K562 (cell line): ENCODE results near the gene DISC1. TPM values are rescaled to one million over a fixed set of nuclear protein-coding genes. Genes with fewer than 3 reads are reported as not detected.

Experiments used
- ATAC-seq: fragments of 200-7000 bp; cut with Tn5 transposase; 3 replicates; pipeline ENCODE4 v1.9.1; 2020; ENCODE audit warnings: moderate library complexity
- BruUV-seq: library from RNA; stranded (reverse); fragments of 400-500 nt; replicated peaks from 2 replicates; lab custom pipeline; 2021; lab: Mats Ljungman, UMichigan
- CTCF ChIA-PET: fragments of 300-600 bp; formaldehyde crosslinking; extraction: SDS; loops from one replicate; lab custom pipeline; 2021; ENCODE audit warnings: low intra/inter-chr PET ratio; lab: Yijun Ruan, JAX
- POLR2A ChIA-PET: fragments of 300-600, 350-650 bp; sonication (Branson Sonifier 250); formaldehyde crosslinking; extraction: SDS; loops from one replicate; lab custom pipeline; 2021; ENCODE audit warnings: antibody characterized with exemption, inconsistent platforms; lab: Yijun Ruan, JAX
- DNase-seq, 4 experiments: peaks; one replicate each; pipeline versions ENCODE4 v3.0.0 to v3.0.0-alpha.2; 2011 to 2018; ENCODE audit warnings: low spot score in 3 of 4, mixed read lengths in 3 of 4; ENCODE audit errors: extremely low read depth in 1 of 4
- FAIRE-seq: peaks from 2 replicates; lab custom pipeline; 2011; peaks lifted over from hg19 to GRCh38; lab: Jason Lieb, UNC
- H2AFZ ChIP-seq: 2 replicates; pipeline ENCODE4 v1.6.0; 2011; ENCODE audit warnings: low read depth, low read length, control low read depth, inconsistent platforms
- H3K27ac ChIP-seq: fragments of 200-600 bp; 3 replicates; pipeline ENCODE4 v1.8.0; 2011; ENCODE audit warnings: low read depth, mild to moderate bottlenecking, control low read depth, inconsistent platforms, low read length, moderate library complexity, mixed read lengths; ENCODE audit errors: extremely low read depth
- H3K27me3 ChIP-seq, 2 experiments: fragments of 300-600 bp in 1 of 2; 2 replicates in 1 of 2; 3 replicates in 1 of 2; pipeline versions ENCODE4 v1.6.0 to v1.8.0; 2011; ENCODE audit warnings: inconsistent platforms in 2 of 2, low read length in 2 of 2, mild to moderate bottlenecking in 1 of 2, mixed read lengths in 1 of 2, moderate library complexity in 1 of 2; ENCODE audit not compliant: control insufficient read depth in 2 of 2, insufficient read depth in 2 of 2
- H3K36me3 ChIP-seq: fragments of 300-600 bp; 3 replicates; pipeline ENCODE4 v1.8.0; 2011; ENCODE audit warnings: mild to moderate bottlenecking, low read length, inconsistent platforms; ENCODE audit not compliant: control insufficient read depth, insufficient read depth
- H3K4me1 ChIP-seq, 2 experiments: fragments of 200-600 bp in 1 of 2; replicated peaks in 1 of 2; 2 replicates in 1 of 2; 3 replicates in 1 of 2; pipeline versions ENCODE4 v1.5.1 to v1.8.0; 2011; ENCODE audit warnings: inconsistent platforms in 2 of 2, low read length in 2 of 2, mild to moderate bottlenecking in 1 of 2, mixed read lengths in 1 of 2, moderate library complexity in 1 of 2; ENCODE audit not compliant: control insufficient read depth in 2 of 2, insufficient read depth in 2 of 2
- H3K4me2 ChIP-seq: 2 replicates; pipeline ENCODE4 v1.6.1; 2011; ENCODE audit warnings: low read length, control low read depth, inconsistent platforms, mixed read lengths; ENCODE audit not compliant: insufficient read depth
- H3K4me3 ChIP-seq: fragments of 200-600 bp; sonication (generic), shearing (Covaris generic); 2 replicates; pipeline ENCODE4 v1.5.1; 2016; ENCODE audit warnings: control low read depth, inconsistent platforms
- H3K79me2 ChIP-seq: fragments of 200-600 bp; 3 replicates; pipeline ENCODE4 v1.8.0; 2011; ENCODE audit warnings: low read length, inconsistent platforms; ENCODE audit not compliant: control insufficient read depth, insufficient read depth
- H3K9ac ChIP-seq, 2 experiments: 2 replicates each; pipeline versions ENCODE4 v1.6.0 to v1.6.1; 2011; ENCODE audit warnings: low read depth in 2 of 2, low read length in 2 of 2, control low read depth in 1 of 2, inconsistent platforms in 1 of 2, mild to moderate bottlenecking in 1 of 2, mixed read lengths in 1 of 2; ENCODE audit not compliant: insufficient read depth in 1 of 2
- H3K9me1 ChIP-seq: one replicate; pipeline ENCODE4 v1.6.0; 2011; ENCODE audit warnings: inconsistent platforms, mild to moderate bottlenecking, low read length, moderate library complexity; ENCODE audit not compliant: control insufficient read depth, insufficient read depth
- H3K9me3 ChIP-seq: replicated peaks from 2 replicates; pipeline ENCODE4 v1.5.1; 2011; ENCODE audit warnings: low read depth, low read length, inconsistent platforms; ENCODE audit not compliant: control insufficient read depth, insufficient read depth
- H4K20me1 ChIP-seq: replicated peaks from 2 replicates; pipeline ENCODE4 v1.6.1; 2011; ENCODE audit warnings: low read length, inconsistent platforms, mixed read lengths; ENCODE audit not compliant: control insufficient read depth, insufficient read depth
- FOSL1 ChIP-seq: fragments of 200-800 bp; sonication (Bioruptor generic); conservative IDR thresholded peaks from 2 replicates; pipeline ENCODE4 v1.6.1; 2016; ENCODE audit warnings: missing genetic modification characterization, missing compliant biosample characterization
- KAT7 ChIP-seq: sonication (generic); formaldehyde crosslinking; IDR thresholded peaks from 2 replicates; pipeline ENCODE4 v1.8.0; 2022; ENCODE audit warnings: missing genetic modification reagents, mild to moderate bottlenecking, borderline replicate concordance
- KAT8 ChIP-seq: fragments of 450-650 bp; IDR thresholded peaks from 2 replicates; pipeline ENCODE4 v1.6.1; 2016; ENCODE audit warnings: low read depth, mild to moderate bottlenecking
- KLF6 ChIP-seq: fragments of 250-450 bp; sonication (Bioruptor Pico); IDR thresholded peaks from 2 replicates; pipeline ENCODE4 v1.4.0; 2020; ENCODE audit warnings: mild to moderate bottlenecking, moderate library complexity, borderline replicate concordance
- SMARCB1 ChIP-seq: IDR thresholded peaks from 2 replicates; pipeline ENCODE4 v1.6.1; 2011; ENCODE audit warnings: improper control_type of control experiment, low read depth; ENCODE audit not compliant: insufficient read length
- SMARCE1 ChIP-seq: fragments of 450-650 bp; IDR thresholded peaks from 2 replicates; pipeline ENCODE4 v1.7.1; 2016; ENCODE audit warnings: mild to moderate bottlenecking
- ZNF57 ChIP-seq: fragments of 450-650 bp; formaldehyde crosslinking; IDR thresholded peaks from 2 replicates; pipeline ENCODE4 v1.4.0; 2020; ENCODE audit warnings: mild to moderate bottlenecking, moderate library complexity
- ZNF785 ChIP-seq: fragments of 250-450 bp; sonication (Bioruptor Pico); IDR thresholded peaks from 2 replicates; pipeline ENCODE4 v1.4.0; 2020; ENCODE audit warnings: mild to moderate bottlenecking
- WGBS: fragments of 100-300 bp; shearing (Covaris generic); methylation state at CpG from one replicate; pipeline ENCODE4 v1.1.6; 2016; ENCODE audit warnings: low coverage, mixed read lengths; ENCODE audit not compliant: insufficient coverage; ENCODE audit errors: missing lambda C conversion rate; 5-methylcytosine and 5-hydroxymethylcytosine counted together
- in situ Hi-C: fragments of 300-500 bp; cut with MboI; formaldehyde crosslinking; loops from 4 replicates; pipeline ENCODE4 v1.15.0; 2018; ENCODE audit warnings: inconsistent platforms, mixed read lengths
- intact Hi-C: fragments of 100-400 bp; cut with micrococcal nuclease; formaldehyde crosslinking; loops from 2 replicates; pipeline ENCODE4 v1.14.2; 2022
- polyA plus RNA-seq, 8 experiments: library from polyadenylated mRNA; depleted of rRNA in 4 of 8; stranded (reverse) in 5 of 8; unstranded in 3 of 8; fragments of >200 nt; fragmentation: Nextera tagmentation in 2 of 8; fragmentation: Illumina TruSeq in 1 of 8; extraction: Ambion mirVana in 2 of 8; extraction: Trizol in 1 of 8; gene quantifications; 2 replicates each; pipeline versions ENCODE4 v1.2.1 to v1.2.3, GENCODE V29; 2011 to 2014; ENCODE audit warnings: inconsistent platforms in 1 of 8, missing spikeins in 1 of 8
- total RNA-seq, 7 experiments: library from RNA; depleted of rRNA in 6 of 7; stranded (reverse); fragments of >200 nt in 6 of 7; fragmentation: Illumina TruSeq in 2 of 7; extraction: Trizol in 2 of 7; gene quantifications; 2 replicates each; pipeline versions ENCODE4 v1.2.1 to v1.2.3, GENCODE V29; 2011 to 2021; ENCODE audit warnings: low replicate concordance in 1 of 7
- TF ChIP-seq, protein P1 (sequence below): fragments of 250-450 bp; sonication (Bioruptor Pico); IDR thresholded peaks from 2 replicates; pipeline ENCODE4 v1.9.0; 2021; ENCODE audit warnings: mild to moderate bottlenecking, inconsistent platforms

The DISC1 gene
- total and polyA plus RNA-seq, 9 of the 15 experiments (the other 6 are each of a cell fraction or from before 2014, with no cell fraction given), result 0.01 to 0.11 (median 0.08) TPM; not detected in 1

DNA sequence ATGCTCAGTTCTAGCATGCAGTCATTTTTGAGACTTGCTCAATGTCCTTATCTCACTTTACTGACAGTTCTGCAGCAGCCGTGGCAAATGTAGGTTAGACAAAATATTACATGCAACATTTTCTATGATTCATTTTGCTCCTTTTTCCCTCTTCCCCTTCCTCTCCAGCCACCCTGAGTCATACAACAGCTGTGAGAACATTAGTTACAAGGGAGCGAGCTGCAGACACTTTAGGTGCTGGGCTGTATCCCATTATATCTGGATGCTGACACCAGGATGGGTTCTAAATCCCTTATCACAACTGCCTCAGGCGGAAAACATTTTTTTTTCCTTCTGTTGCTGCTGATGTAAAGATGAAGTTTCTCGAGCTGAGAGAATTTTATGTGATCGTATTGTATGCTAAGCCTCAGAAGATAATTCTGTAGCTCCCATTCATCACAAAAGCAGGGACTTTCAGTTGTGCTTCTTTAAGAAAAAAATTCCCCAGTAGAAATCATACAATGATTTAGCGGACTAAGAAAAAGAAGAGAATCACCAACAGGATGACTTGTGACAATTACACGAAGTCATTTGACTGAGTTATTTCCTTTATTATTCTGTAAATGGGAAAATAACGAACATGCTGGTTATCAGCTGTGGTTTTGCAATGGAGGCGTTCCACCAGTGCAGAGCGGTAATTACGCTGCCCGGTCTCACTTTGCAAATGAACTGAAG is 345.0 kb downstream of the DISC1 start:
- in situ Hi-C loops, result no loop called here
- WGBS, result 2% methylated on average over 12 of the region's 12 CpGs
- Histone ChIP-seq H4K20me1 (no peaks in the 10 kb centered on the region), H3K4me1 (no peaks in the 10 kb centered on the region), H3K79me2 (no peaks in the 10 kb centered on the region), H3K36me3 (no peaks in the 10 kb centered on the region), H3K4me2 (no peak overlapping the region), H2AFZ (no peak overlapping the region), H3K27me3 (no peaks in the 10 kb centered on the region), H3K9me1 (no peaks in the 10 kb centered on the region), H3K9me3 (no peaks in the 10 kb centered on the region), H3K27ac (no peak overlapping the region), H3K9ac (no peak overlapping the region), H3K4me3 (no peak overlapping the region)
- BruUV-seq, result no TSS peak
- ChIA-PET POLR2A (interaction anchor here (1.0 kb wide), 1 partner anchor 13 kb away, joined by 3 read pairs; no protein-coding TSS in a partner anchor), CTCF (no interaction called here)
- no peak for ATAC-seq
- TF ChIP-seq SMARCE1, result no peak
- FAIRE-seq, result no peak
- intact Hi-C loops, result no loop called here
- DNase-seq, result no peak

DNA sequence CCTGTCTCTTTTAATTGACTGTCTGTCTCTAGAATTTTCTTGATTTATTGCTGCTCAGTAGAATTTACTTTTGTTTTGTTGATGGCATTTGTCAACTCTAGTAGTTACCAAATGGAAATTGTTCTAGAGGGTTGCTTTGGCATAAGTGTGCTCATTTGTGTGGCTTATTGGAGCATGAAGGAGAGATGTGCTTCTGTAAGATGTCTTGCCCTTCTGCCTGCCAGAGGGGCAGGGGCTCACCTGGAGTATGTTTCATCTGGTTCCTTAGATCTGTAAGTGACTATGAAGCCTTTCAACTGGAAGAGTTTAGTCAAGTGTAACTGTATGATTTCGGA is 345.5 kb downstream of the DISC1 start:
- BruUV-seq, result no TSS peak
- DNase-seq, result no peak
- intact Hi-C loops (no loop called here), in situ Hi-C loops (no loop called here)
- ChIA-PET POLR2A (no interaction called here), CTCF (no interaction called here)
- no peaks in the 10 kb centered on the region for H3K36me3 ChIP-seq
- ATAC-seq, result no peak
- no peaks in the 10 kb centered on the region for H3K79me2 ChIP-seq
- no peaks in the 10 kb centered on the region for H3K9me3 ChIP-seq
- no peaks in the 10 kb centered on the region for H3K4me1 ChIP-seq
- no peak overlapping the region for H3K27ac ChIP-seq
- H3K9ac ChIP-seq, result no peak overlapping the region
- WGBS, result 0% methylated on average over 1 of the region's 1 CpG
- FAIRE-seq, result no peak
- H2AFZ ChIP-seq, result no peak overlapping the region
- H3K27me3 ChIP-seq, result no peaks in the 10 kb centered on the region
- H3K4me3 ChIP-seq, result no peak overlapping the region
- no peaks in the 10 kb centered on the region for H4K20me1 ChIP-seq
- no peaks in the 10 kb centered on the region for H3K9me1 ChIP-seq
- H3K4me2 ChIP-seq, result no peak overlapping the region
- TF ChIP-seq ZNF785 (CRISPR knock-in tag) (no peak), SMARCB1 (no peak), KAT8 (no peak), KAT7 (no peak), ZNF57 (CRISPR knock-in tag) (no peak), KLF6 (CRISPR knock-in tag) (no peak), FOSL1 (no peak)
- TF ChIP-seq, protein P1, sequence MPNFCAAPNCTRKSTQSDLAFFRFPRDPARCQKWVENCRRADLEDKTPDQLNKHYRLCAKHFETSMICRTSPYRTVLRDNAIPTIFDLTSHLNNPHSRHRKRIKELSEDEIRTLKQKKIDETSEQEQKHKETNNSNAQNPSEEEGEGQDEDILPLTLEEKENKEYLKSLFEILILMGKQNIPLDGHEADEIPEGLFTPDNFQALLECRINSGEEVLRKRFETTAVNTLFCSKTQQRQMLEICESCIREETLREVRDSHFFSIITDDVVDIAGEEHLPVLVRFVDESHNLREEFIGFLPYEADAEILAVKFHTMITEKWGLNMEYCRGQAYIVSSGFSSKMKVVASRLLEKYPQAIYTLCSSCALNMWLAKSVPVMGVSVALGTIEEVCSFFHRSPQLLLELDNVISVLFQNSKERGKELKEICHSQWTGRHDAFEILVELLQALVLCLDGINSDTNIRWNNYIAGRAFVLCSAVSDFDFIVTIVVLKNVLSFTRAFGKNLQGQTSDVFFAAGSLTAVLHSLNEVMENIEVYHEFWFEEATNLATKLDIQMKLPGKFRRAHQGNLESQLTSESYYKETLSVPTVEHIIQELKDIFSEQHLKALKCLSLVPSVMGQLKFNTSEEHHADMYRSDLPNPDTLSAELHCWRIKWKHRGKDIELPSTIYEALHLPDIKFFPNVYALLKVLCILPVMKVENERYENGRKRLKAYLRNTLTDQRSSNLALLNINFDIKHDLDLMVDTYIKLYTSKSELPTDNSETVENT (CRISPR knock-in tag), result no peak
